ENCODE measurements around the gene RABL6.

- TF ChIP-seq MAFK (IDR thresholded peaks at IDR 0.05; ENCODE audit: low read depth, low read length) (no peak), CTCF (conservative IDR thresholded peaks at IDR 0.05; ENCODE audit: low read depth, low read length) (no peak), CHD1 (IDR thresholded peaks at IDR 0.05; ENCODE audit: low read depth, low read length) (no peak), RAD21 (IDR thresholded peaks at IDR 0.05; ENCODE audit: low read length) (no peak), POLR2A (IDR thresholded peaks at IDR 0.05; ENCODE audit: low read depth, low read length) (no peak), NFE2L2 (IDR thresholded peaks at IDR 0.05; ENCODE audit: low read depth, low read length) (no peak), CEBPB (IDR thresholded peaks at IDR 0.05; ENCODE audit: low read depth, low read length) (no peak), RFX5 (IDR thresholded peaks at IDR 0.05; ENCODE audit: low read depth, low read length) (no peak), MXI1 (IDR thresholded peaks at IDR 0.05; ENCODE audit: borderline replicate concordance, low read depth, low read length) (no peak), USF2 (IDR thresholded peaks at IDR 0.05; ENCODE audit: low read depth, low read length) (no peak), BHLHE40 (IDR thresholded peaks at IDR 0.05; ENCODE audit: low read depth, low read length) (no peak), FOS (IDR thresholded peaks at IDR 0.05; ENCODE audit: low read depth, low read length) (no peak)
- TF ChIP-seq, protein P1, sequence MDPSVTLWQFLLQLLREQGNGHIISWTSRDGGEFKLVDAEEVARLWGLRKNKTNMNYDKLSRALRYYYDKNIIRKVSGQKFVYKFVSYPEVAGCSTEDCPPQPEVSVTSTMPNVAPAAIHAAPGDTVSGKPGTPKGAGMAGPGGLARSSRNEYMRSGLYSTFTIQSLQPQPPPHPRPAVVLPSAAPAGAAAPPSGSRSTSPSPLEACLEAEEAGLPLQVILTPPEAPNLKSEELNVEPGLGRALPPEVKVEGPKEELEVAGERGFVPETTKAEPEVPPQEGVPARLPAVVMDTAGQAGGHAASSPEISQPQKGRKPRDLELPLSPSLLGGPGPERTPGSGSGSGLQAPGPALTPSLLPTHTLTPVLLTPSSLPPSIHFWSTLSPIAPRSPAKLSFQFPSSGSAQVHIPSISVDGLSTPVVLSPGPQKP (IDR thresholded peaks at IDR 0.05; ENCODE audit: borderline replicate concordance, low read depth, low read length), result no peak
Observed at GRCh38 chr9:136792321-136793085, 15.2 kb upstream of the RABL6 start.

Measured in IMR-90 (cell line).